ENCODE data around the gene UBFD1.

GRCh38 chr16:23590181-23590580, 32.7 kb downstream of the UBFD1 start:
- TF ChIP-seq CTCF (IDR thresholded peaks at IDR 0.05) (no peak), POLR2A (IDR thresholded peaks at IDR 0.05) (no peak)
